ENCODE results near the gene NOC4L.

NOC4L gene

DNA sequence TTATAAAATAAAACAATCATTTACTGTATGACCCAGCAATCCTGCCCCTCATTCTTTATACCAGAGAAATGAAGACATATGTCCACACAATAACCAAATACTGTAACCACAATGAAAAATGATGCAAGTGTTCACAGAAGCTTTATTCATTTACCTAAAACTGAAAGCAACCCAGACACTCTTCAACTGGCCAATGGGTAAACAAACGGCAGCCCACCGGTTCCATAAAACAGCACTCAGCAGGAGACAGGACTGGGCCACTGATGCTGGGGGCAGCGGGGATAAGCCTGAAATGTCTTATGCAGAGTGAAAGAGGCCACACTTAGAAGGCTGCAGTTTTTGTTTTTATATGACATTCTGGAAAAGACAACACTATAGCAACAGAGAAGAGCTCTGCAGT lies 15.2 kb upstream of the NOC4L start:
- Histone ChIP-seq H3K79me2 (ENCODE audit: insufficient read depth, low read length) (no peaks in the 10 kb centered on the region), H4K20me1 (ENCODE audit: low read depth, low read length) (no peaks in the 10 kb centered on the region), H3K36me3 (ENCODE audit: low read length) (peaks cover 27% of the 10 kb centered on the region), H3K4me3 (ENCODE audit: insufficient read depth, low read length, poor library complexity, severe bottlenecking) (no peak overlapping the region), H3K9me3 (ENCODE audit: insufficient read depth, low read length) (no peaks in the 10 kb centered on the region), H3F3A (ENCODE audit: insufficient read depth) (peaks cover 6% of the 10 kb centered on the region; the same call in 1 of the 2 replicates), H3K4me2 (ENCODE audit: low read depth, low read length, poor library complexity, severe bottlenecking) (no peak overlapping the region), H3K27ac (ENCODE audit: low read depth, low read length) (no peak overlapping the region), H3K9ac (ENCODE audit: low read length) (no peak overlapping the region), H3K9me2 (replicated peaks; ENCODE audit: insufficient read depth, low read length) (no peaks in the 10 kb centered on the region), H3K27me3 (ENCODE audit: low read length) (no peaks in the 10 kb centered on the region), H2AFZ (ENCODE audit: low read depth, low read length, severe bottlenecking) (no peak overlapping the region)
- TF ChIP-seq EZH2phosphoT487 (conservative IDR thresholded peaks at IDR 0.05; ENCODE audit: low read length) = no peak
- TF ChIP-seq, protein P1, sequence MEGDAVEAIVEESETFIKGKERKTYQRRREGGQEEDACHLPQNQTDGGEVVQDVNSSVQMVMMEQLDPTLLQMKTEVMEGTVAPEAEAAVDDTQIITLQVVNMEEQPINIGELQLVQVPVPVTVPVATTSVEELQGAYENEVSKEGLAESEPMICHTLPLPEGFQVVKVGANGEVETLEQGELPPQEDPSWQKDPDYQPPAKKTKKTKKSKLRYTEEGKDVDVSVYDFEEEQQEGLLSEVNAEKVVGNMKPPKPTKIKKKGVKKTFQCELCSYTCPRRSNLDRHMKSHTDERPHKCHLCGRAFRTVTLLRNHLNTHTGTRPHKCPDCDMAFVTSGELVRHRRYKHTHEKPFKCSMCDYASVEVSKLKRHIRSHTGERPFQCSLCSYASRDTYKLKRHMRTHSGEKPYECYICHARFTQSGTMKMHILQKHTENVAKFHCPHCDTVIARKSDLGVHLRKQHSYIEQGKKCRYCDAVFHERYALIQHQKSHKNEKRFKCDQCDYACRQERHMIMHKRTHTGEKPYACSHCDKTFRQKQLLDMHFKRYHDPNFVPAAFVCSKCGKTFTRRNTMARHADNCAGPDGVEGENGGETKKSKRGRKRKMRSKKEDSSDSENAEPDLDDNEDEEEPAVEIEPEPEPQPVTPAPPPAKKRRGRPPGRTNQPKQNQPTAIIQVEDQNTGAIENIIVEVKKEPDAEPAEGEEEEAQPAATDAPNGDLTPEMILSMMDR (IDR thresholded peaks at IDR 0.05; ENCODE audit: insufficient read depth, low read length, poor library complexity, severe bottlenecking) = no peak

DNA sequence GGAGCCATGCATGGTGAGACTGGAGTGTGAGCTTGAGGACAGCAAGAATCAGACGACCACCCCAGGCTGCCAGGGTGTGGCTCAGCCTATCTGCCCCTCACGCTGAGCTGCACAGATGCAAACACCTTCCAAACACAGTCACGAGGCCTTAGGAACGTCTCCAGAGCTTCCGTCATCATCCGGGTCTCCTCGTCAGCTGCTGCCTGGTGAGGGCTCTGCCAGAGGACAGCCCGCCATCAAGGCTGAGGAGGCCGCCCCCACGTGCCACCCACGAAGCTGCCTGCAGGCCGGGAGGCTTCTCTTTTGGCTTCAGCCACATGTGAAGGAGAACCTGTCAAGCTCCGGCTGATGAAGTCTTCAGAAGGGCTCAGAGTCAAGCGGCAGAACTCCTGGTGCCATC lies 13.6 kb upstream of the NOC4L start:
- peaks cover 27% of the 10 kb centered on the region for H3K36me3 ChIP-seq (ENCODE audit: low read length)
- H2AFZ ChIP-seq (ENCODE audit: low read depth, low read length, severe bottlenecking) = no peak overlapping the region
- no peaks in the 10 kb centered on the region for H3K9me3 ChIP-seq (ENCODE audit: insufficient read depth, low read length)
- no peak overlapping the region for H3K4me3 ChIP-seq (ENCODE audit: insufficient read depth, low read length, poor library complexity, severe bottlenecking)
- H3F3A ChIP-seq (ENCODE audit: insufficient read depth) = peaks cover 6% of the 10 kb centered on the region; the same call in 1 of the 2 replicates
- no peak for TF ChIP-seq EZH2phosphoT487 (conservative IDR thresholded peaks at IDR 0.05; ENCODE audit: low read length)
- TF ChIP-seq, protein P1 (IDR thresholded peaks at IDR 0.05; ENCODE audit: insufficient read depth, low read length, poor library complexity, severe bottlenecking) = no peak
- no peak overlapping the region for H3K4me2 ChIP-seq (ENCODE audit: low read depth, low read length, poor library complexity, severe bottlenecking)
- no peaks in the 10 kb centered on the region for H3K9me2 ChIP-seq (replicated peaks; ENCODE audit: insufficient read depth, low read length)
- no peak overlapping the region for H3K27ac ChIP-seq (ENCODE audit: low read depth, low read length)
- no peak overlapping the region for H3K9ac ChIP-seq (ENCODE audit: low read length)
- no peaks in the 10 kb centered on the region for H3K27me3 ChIP-seq (ENCODE audit: low read length)
- no peaks in the 10 kb centered on the region for H3K79me2 ChIP-seq (ENCODE audit: insufficient read depth, low read length)
- H4K20me1 ChIP-seq (ENCODE audit: low read depth, low read length) = no peaks in the 10 kb centered on the region

DNA sequence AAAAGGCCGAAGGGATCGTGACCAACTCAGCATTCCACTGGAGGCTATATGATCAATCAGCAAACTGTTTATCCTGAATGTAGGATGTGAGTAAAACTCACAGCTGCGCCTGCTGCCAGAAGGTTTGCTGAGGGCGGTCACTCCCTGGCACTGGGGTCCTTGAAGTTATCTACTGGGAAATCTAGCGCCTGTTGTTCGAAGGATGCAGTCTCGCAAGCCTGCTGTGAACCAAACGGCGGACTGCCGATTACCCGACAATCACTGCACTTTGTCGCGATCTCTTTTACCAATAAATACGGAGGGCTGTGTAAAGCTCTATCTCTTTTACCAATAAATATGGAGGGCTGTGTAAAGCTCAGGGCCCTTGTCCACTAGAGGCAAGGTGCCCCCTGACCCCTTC lies 13.0 kb upstream of the NOC4L start:
- H3K36me3 ChIP-seq (ENCODE audit: low read length) = peaks cover 23% of the 10 kb centered on the region
- no peak overlapping the region for H2AFZ ChIP-seq (ENCODE audit: low read depth, low read length, severe bottlenecking)
- no peak overlapping the region for H3K27ac ChIP-seq (ENCODE audit: low read depth, low read length)
- H4K20me1 ChIP-seq (ENCODE audit: low read depth, low read length) = no peaks in the 10 kb centered on the region
- no peak overlapping the region for H3K4me2 ChIP-seq (ENCODE audit: low read depth, low read length, poor library complexity, severe bottlenecking)
- H3K79me2 ChIP-seq (ENCODE audit: insufficient read depth, low read length) = no peaks in the 10 kb centered on the region
- no peak overlapping the region for H3K9ac ChIP-seq (ENCODE audit: low read length)
- H3K4me3 ChIP-seq (ENCODE audit: insufficient read depth, low read length, poor library complexity, severe bottlenecking) = no peak overlapping the region
- H3F3A ChIP-seq (ENCODE audit: insufficient read depth) = peaks cover 6% of the 10 kb centered on the region; the same call in 1 of the 2 replicates
- H3K9me3 ChIP-seq (ENCODE audit: insufficient read depth, low read length) = no peaks in the 10 kb centered on the region
- H3K27me3 ChIP-seq (ENCODE audit: low read length) = no peaks in the 10 kb centered on the region
- no peaks in the 10 kb centered on the region for H3K9me2 ChIP-seq (replicated peaks; ENCODE audit: insufficient read depth, low read length)
- TF ChIP-seq, protein P1 (IDR thresholded peaks at IDR 0.05; ENCODE audit: insufficient read depth, low read length, poor library complexity, severe bottlenecking) = no peak
- TF ChIP-seq EZH2phosphoT487 (conservative IDR thresholded peaks at IDR 0.05; ENCODE audit: low read length) = no peak

Data from SU-DHL-6 (cell line).